Mammary epithelial cell (primary cell): ENCODE results near the gene TRABD2B.

Experiments used
- CTCF ChIP-seq, 2 donors: IDR thresholded peaks in 1 of 2; conservative IDR thresholded peaks in 1 of 2; 2 replicates each; pipeline ENCODE4 v1.5.1; 2011 to 2012; ENCODE audit warnings: inconsistent platforms in 2 of 2, low read length in 2 of 2, mild to moderate bottlenecking in 2 of 2, control low read depth in 1 of 2, low read depth in 1 of 2; ENCODE audit not compliant: insufficient read depth in 1 of 2; ENCODE audit errors: extremely low read depth in 1 of 2
- EZH2 ChIP-seq: IDR thresholded peaks from 2 replicates; pipeline ENCODE4 v1.6.1; 2012; ENCODE audit warnings: low read length, inconsistent platforms, borderline replicate concordance

GRCh38 chr1:47754221-47754620 is 243.0 kb downstream of the TRABD2B start:
- TF ChIP-seq CTCF (conservative IDR thresholded peaks at IDR 0.05 in 1 of 2, IDR thresholded peaks at IDR 0.05 in 1 of 2; ENCODE audit: extremely low read depth in 1 of 2, insufficient read depth in 1 of 2, low read depth in 1 of 2, low read length in 2 of 2) (no peak), EZH2 (no peak)
